GM12873 (cell line): ENCODE measurements around the gene FBLN2.

Source experiments
- TF ChIP-seq, protein P1 (sequence below): IDR thresholded peaks from 2 replicates; pipeline ENCODE4 v1.5.1; 2012; ENCODE audit warnings: low read depth, mild to moderate bottlenecking, moderate library complexity, low read length, control low read depth; ENCODE audit not compliant: insufficient read depth; ENCODE audit errors: missing control alignments

Gene FBLN2

DNA sequence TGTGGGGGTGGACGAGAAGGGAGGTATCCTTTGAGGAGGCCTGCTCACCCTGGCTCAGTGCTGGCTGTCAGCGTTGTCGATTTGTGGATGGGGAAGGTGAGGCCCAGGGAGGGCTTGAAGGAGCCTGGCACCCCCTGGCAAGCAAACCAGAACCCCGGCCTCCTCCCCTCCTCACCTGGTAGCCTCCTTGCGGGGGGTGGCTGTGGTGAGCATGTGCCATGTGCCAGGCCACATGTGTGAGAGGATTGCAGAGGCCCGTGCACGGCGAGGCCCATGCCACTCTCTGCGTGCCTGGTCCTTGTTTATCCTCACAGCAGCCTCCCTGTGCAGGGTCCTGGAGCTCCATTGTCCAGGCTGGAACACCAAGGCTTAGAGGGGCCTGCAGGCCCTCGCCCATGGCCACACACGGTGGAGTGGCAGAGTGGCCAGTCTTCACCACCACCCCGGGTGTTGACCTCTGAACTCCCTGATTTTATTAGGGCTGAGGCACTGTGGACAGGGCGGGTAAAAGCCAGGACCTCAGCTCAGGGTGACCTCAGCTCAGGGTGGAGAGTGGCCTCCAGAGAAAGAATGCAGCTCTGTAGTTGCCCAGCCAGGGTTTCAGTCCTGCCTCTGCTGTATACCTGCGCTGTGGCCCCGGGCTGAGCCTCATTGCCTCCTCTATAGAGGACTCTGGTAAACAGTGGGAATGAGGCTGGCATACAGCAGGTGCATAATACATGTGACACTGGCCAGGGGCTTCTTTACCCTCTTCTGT, 39.7 kb upstream of the FBLN2 start:
- TF ChIP-seq, protein P1, sequence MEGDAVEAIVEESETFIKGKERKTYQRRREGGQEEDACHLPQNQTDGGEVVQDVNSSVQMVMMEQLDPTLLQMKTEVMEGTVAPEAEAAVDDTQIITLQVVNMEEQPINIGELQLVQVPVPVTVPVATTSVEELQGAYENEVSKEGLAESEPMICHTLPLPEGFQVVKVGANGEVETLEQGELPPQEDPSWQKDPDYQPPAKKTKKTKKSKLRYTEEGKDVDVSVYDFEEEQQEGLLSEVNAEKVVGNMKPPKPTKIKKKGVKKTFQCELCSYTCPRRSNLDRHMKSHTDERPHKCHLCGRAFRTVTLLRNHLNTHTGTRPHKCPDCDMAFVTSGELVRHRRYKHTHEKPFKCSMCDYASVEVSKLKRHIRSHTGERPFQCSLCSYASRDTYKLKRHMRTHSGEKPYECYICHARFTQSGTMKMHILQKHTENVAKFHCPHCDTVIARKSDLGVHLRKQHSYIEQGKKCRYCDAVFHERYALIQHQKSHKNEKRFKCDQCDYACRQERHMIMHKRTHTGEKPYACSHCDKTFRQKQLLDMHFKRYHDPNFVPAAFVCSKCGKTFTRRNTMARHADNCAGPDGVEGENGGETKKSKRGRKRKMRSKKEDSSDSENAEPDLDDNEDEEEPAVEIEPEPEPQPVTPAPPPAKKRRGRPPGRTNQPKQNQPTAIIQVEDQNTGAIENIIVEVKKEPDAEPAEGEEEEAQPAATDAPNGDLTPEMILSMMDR, result no peak

DNA sequence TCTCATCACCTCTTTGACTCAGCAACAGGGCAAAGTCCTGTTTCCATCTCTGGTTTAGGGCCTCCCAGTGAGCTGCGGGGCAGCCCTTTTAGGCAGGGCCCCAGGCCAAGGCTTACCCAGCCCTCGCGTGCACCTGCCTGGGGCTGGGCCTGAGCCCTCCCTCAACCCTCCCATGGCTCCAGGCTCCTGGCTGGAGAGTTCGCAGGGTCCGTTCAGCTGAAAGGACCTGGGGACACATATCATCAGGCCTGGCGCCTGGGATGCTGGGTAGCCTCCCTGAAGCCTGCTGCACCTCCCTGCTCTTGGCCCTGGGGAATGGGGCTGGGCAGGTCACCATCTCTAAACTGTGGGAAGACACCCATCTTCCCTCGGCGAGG, 39.1 kb upstream of the FBLN2 start:
- TF ChIP-seq, protein P1, result no peak

DNA sequence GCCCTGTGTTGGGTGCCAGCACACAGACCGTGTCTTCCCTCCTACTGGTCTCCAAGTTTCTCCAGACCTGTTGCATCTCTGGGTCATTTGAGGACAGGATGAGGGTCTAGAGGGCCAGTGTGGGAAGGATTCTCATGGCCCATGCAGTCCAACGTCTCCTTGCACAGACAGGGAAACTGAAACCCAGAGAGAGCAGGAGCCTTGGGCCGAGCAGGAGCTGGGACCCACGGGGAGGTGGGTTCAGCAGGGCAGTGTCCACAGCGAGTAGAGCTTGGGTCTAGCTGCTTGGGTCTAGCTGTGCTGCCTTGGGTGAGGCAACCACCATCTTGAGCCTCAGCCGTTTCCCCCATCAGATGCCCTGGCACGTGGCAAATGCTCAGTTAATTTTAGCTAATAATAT, 36.5 kb upstream of the FBLN2 start:
- TF ChIP-seq, protein P1, result no peak

DNA sequence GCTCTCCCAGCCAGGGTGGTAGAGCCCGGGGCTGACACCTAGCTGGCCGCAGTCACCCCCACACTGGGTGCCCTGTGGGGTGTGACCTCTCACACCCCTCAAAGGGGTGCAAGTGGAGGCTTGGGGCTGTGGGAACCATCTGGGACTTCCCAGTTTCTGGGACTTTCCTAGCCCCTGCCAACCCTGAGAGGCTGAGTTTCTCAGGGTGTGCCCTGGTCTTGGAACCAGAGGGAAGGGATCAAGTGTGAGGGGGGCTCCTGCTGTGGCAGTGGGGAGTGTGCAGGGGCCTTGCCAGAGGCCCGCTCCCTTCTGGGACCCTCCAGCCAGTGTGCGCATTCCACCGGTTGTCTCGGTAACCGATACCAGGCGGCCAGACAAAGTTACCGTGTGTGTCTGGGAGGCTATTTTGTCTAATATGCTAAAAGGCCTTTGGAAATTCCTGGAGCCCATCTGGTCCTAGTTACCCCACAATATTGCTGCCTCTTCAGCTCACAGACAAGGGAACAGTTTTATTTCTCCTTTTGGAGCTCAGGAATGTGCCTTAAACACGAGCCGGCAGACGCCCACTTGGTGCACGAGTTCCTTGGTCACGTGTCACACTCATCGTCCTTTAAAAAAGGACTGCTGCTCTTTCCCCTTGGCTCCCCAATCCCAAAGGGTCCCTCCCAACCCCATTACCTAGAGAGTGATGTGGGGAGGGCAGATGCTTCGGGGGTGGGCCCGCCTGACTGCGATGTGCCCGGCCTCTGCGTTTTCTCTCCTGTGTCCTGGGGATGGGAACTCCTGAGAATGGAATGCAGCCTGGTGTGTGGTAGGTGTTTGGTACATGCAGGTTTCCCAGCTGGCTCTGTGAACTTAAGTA, 35.6 kb upstream of the FBLN2 start:
- TF ChIP-seq, protein P1, result no peak

DNA sequence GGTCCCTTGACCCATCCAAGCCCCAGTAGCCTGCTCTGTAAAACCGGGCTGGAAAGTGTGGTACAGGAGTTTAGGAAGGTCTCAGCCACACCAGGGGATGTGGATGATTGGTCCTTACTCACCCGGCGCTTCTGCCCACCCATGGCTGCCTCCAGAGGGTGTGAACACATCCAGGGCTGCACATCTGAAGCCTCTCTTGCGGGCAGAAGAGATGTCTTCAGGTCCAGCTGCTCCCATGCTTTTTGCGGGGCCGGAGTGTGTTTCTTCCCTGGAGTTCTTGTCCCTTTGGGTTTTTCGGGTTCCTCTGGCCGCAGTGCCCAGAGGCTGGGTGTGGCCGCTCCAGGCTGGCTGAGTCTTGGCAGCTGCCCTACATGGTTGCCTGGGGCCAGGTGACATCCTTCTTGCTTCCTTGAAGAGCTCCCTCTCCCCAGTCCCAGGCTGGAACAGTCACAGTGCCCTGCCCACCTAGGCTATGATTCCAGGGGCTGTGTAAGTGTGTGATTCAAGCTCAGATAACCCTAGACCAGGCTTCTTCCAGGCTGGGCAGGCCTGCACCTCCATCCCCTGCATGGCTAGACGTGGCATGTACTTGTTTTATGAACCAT, 34.9 kb upstream of the FBLN2 start:
- TF ChIP-seq, protein P1, result no peak

DNA sequence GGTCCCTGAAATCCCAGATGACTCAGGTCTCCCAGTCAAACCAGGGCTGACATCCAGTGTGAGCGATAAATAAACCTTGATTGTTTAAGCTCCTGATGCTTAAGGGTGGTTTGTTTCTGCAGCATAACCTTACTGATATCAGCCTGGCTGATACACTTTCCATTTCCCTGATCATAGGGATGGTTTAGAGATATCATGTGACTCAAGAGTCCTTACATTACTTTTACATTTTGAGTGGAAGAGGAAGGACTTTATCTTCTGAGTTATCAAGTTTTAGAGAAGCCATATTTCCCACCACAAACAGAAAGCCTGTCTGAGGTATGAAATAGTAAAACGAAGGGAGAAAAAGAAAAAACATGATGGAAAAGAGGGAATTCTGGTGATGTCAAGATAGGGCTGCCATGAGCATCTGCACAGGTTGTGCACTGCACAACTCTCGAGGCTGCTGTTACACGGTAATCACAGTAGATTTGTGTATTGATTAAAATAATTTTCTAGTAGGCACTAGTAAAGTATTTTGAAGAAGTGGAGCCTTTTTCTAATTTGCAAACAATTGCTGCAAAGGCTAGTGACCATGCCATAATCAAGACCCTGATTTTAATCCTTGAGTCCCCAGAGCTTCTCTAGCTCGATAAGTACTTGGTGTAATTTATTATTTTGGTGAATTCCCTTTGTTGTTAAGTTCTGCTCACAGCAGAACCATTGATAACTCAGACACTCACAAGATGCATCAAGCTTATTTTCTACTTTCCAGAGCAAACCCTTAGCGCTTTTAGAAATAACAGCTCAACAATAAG, 34.1 kb upstream of the FBLN2 start:
- TF ChIP-seq, protein P1, result no peak
